ENCODE measurements around the gene GCH1. TPM values are rescaled to one million over a fixed set of nuclear protein-coding genes. Genes with fewer than 3 reads are reported as not detected.
A peak's percentile ranks its signal among the peaks of the same experiment; 100 is the strongest.

The GCH1 gene
- total RNA-seq, 1 donor from 2014 or later: 3.6 TPM

DNA sequence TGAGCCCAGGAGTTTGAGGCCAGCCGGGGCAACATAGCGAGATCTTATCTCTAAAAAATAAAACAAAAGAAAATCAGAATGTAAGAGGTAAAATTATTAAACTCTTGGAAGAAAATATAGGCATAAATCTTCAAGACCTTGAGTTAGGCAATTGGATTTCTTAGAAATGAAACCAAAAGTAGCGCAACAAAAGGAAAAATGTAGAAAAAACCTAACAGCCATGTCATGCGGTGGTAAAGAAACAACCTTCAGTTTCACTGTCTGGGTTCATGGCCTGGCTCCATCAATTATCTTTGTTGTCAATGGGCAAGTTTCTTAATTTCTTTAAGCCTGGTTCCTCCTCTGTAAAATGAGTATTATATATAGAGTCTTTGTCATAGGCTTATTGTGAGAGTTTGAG lies 5.6 kb upstream of the GCH1 start:
- no peak overlapping the region for H3K4me3 Mint-ChIP-seq (ENCODE audit: unreplicated experiment)
- Histone ChIP-seq H3K4me3 (ENCODE audit: insufficient read depth, low read depth, low read length) (no peak overlapping the region), H2AFZ (ENCODE audit: low read depth, low read length) (no peak overlapping the region), H3K79me2 (ENCODE audit: insufficient read depth, low read length) (no peaks in the 10 kb centered on the region), H3K27ac (ENCODE audit: low read depth, low read length) (no peak overlapping the region), H3K9me3 (ENCODE audit: insufficient read depth, low read depth, low read length) (no peaks in the 10 kb centered on the region), H3K27me3 (ENCODE audit: insufficient read depth, low read length) (no peaks in the 10 kb centered on the region), H3K4me1 (ENCODE audit: insufficient read depth, low read length) (no peaks in the 10 kb centered on the region), H3K4me2 (ENCODE audit: low read length) (no peak overlapping the region), H3K36me3 (ENCODE audit: insufficient read depth, low read length) (no peaks in the 10 kb centered on the region), H4K20me1 (ENCODE audit: insufficient read depth, low read length) (no peaks in the 10 kb centered on the region), H3K9ac (ENCODE audit: low read length) (no peak overlapping the region)
- H3K9me3 Mint-ChIP-seq (ENCODE audit: unreplicated experiment): no peaks in the 10 kb centered on the region
- no peak overlapping the region for H3K27ac Mint-ChIP-seq (ENCODE audit: unreplicated experiment)
- no peak for DNase-seq (ENCODE audit: low read depth)
- no peaks in the 10 kb centered on the region for H3K36me3 Mint-ChIP-seq (ENCODE audit: low read depth, unreplicated experiment)
- no peak for TF ChIP-seq EZH2 (IDR thresholded peaks at IDR 0.05; ENCODE audit: insufficient read depth, low read length)
- TF ChIP-seq, protein P1, sequence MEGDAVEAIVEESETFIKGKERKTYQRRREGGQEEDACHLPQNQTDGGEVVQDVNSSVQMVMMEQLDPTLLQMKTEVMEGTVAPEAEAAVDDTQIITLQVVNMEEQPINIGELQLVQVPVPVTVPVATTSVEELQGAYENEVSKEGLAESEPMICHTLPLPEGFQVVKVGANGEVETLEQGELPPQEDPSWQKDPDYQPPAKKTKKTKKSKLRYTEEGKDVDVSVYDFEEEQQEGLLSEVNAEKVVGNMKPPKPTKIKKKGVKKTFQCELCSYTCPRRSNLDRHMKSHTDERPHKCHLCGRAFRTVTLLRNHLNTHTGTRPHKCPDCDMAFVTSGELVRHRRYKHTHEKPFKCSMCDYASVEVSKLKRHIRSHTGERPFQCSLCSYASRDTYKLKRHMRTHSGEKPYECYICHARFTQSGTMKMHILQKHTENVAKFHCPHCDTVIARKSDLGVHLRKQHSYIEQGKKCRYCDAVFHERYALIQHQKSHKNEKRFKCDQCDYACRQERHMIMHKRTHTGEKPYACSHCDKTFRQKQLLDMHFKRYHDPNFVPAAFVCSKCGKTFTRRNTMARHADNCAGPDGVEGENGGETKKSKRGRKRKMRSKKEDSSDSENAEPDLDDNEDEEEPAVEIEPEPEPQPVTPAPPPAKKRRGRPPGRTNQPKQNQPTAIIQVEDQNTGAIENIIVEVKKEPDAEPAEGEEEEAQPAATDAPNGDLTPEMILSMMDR (IDR thresholded peaks at IDR 0.05; ENCODE audit: insufficient read depth, low read depth, low read length): no peak
- no peak for FAIRE-seq
- H3K4me1 Mint-ChIP-seq (ENCODE audit: low read depth, unreplicated experiment): no peaks in the 10 kb centered on the region
- peaks cover 8% of the 10 kb centered on the region for H3K27me3 Mint-ChIP-seq (ENCODE audit: low read depth, unreplicated experiment)

DNA sequence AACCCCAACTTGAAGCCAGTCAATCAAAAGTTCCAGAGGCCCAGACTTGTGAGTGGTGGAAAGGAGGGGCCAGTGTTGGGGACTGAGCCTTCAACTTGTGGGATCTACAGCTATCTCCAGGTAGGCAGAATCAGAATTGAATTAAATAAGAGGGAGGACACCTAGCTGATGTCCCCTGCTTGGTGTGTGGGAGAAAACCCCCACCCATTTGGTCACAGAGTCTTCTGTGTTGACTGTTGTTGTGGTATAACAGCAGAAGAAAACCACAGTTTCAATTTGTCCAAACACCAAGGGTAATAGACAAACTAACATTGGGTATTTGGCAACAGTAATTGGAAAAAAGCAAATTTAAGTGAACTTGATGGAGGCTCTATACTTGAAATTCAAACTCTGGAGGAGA lies 3.4 kb upstream of the GCH1 start:
- no peak overlapping the region for H3K4me3 ChIP-seq (ENCODE audit: insufficient read depth, low read depth, low read length)
- H3K4me3 Mint-ChIP-seq (ENCODE audit: unreplicated experiment): no peak overlapping the region
- H3K27me3 Mint-ChIP-seq (ENCODE audit: low read depth, unreplicated experiment): peaks cover 10% of the 10 kb centered on the region
- peaks cover 8% of the 10 kb centered on the region for H3K4me1 ChIP-seq (ENCODE audit: insufficient read depth, low read length)
- no peak overlapping the region for H3K27ac Mint-ChIP-seq (ENCODE audit: unreplicated experiment)
- DNase-seq (ENCODE audit: low read depth) (no peak), FAIRE-seq (no peak)
- H3K36me3 Mint-ChIP-seq (ENCODE audit: low read depth, unreplicated experiment): no peaks in the 10 kb centered on the region
- H3K9me3 Mint-ChIP-seq (ENCODE audit: unreplicated experiment): no peaks in the 10 kb centered on the region
- no peaks in the 10 kb centered on the region for H3K4me1 Mint-ChIP-seq (ENCODE audit: low read depth, unreplicated experiment)
- H3K4me2 ChIP-seq (ENCODE audit: low read length): no peak overlapping the region
- H3K27ac ChIP-seq (ENCODE audit: low read depth, low read length): no peak overlapping the region
- H3K27me3 ChIP-seq (ENCODE audit: insufficient read depth, low read length): no peaks in the 10 kb centered on the region
- H4K20me1 ChIP-seq (ENCODE audit: insufficient read depth, low read length): no peaks in the 10 kb centered on the region
- no peaks in the 10 kb centered on the region for H3K9me3 ChIP-seq (ENCODE audit: insufficient read depth, low read depth, low read length)
- H3K9ac ChIP-seq (ENCODE audit: low read length): no peak overlapping the region
- no peaks in the 10 kb centered on the region for H3K79me2 ChIP-seq (ENCODE audit: insufficient read depth, low read length)
- H2AFZ ChIP-seq (ENCODE audit: low read depth, low read length): no peak overlapping the region
- TF ChIP-seq EZH2 (IDR thresholded peaks at IDR 0.05; ENCODE audit: insufficient read depth, low read length): no peak
- TF ChIP-seq, protein P1 (IDR thresholded peaks at IDR 0.05; ENCODE audit: insufficient read depth, low read depth, low read length): no peak
- H3K36me3 ChIP-seq (ENCODE audit: insufficient read depth, low read length): no peaks in the 10 kb centered on the region

DNA sequence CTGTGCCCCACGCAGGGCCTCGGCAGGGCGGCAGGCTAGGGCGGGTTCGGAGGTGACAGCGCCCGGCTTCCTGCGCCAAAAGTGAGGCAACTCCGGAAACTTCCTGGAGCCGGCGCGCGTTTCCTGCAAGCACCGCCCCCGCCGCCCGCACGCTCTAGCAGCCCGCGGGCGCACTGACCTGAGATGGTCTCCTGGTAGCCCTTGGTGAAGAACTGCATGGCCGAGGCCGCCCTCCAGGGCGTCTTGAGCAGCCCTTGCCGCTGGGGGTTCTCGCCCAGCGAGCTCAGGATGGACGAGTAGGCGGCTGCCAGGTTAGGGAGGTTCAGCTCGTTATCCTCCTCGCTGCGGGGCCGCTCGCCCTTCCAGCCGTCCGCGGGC lies 494 bp downstream of the GCH1 start:
- Mint-ChIP-seq H3K36me3 (ENCODE audit: low read depth, unreplicated experiment) (no peaks in the 10 kb centered on the region), H3K9me3 (ENCODE audit: unreplicated experiment) (no peaks in the 10 kb centered on the region), H3K4me3 (ENCODE audit: unreplicated experiment) (peak overlapping the region; percentile 82), H3K4me1 (ENCODE audit: low read depth, unreplicated experiment) (peaks cover 3% of the 10 kb centered on the region), H3K27ac (ENCODE audit: unreplicated experiment) (no peak overlapping the region), H3K27me3 (ENCODE audit: low read depth, unreplicated experiment) (peaks cover 10% of the 10 kb centered on the region)
- TF ChIP-seq, protein P1 (IDR thresholded peaks at IDR 0.05; ENCODE audit: insufficient read depth, low read depth, low read length): no peak
- TF ChIP-seq EZH2 (IDR thresholded peaks at IDR 0.05; ENCODE audit: insufficient read depth, low read length): no peak
- no peaks in the 10 kb centered on the region for H3K79me2 ChIP-seq (ENCODE audit: insufficient read depth, low read length)
- H3K27ac ChIP-seq (ENCODE audit: low read depth, low read length): no peak overlapping the region
- FAIRE-seq (no peak), DNase-seq (ENCODE audit: low read depth) (peak; percentile 17)
- H3K4me1 ChIP-seq (ENCODE audit: insufficient read depth, low read length): peaks cover 9% of the 10 kb centered on the region
- H3K4me2 ChIP-seq (ENCODE audit: low read length): peak overlapping the region; percentile 98
- no peaks in the 10 kb centered on the region for H3K9me3 ChIP-seq (ENCODE audit: insufficient read depth, low read depth, low read length)
- H3K36me3 ChIP-seq (ENCODE audit: insufficient read depth, low read length): no peaks in the 10 kb centered on the region
- peak overlapping the region; percentile 72 for H3K9ac ChIP-seq (ENCODE audit: low read length)
- H3K4me3 ChIP-seq (ENCODE audit: insufficient read depth, low read depth, low read length): peak overlapping the region; percentile 68
- H3K27me3 ChIP-seq (ENCODE audit: insufficient read depth, low read length): no peaks in the 10 kb centered on the region
- H2AFZ ChIP-seq (ENCODE audit: low read depth, low read length): peak overlapping the region; percentile 92
- H4K20me1 ChIP-seq (ENCODE audit: insufficient read depth, low read length): no peaks in the 10 kb centered on the region
